Heart left ventricle (tissue), 13 donors: ENCODE results near the gene QRSL1.

ENCODE experiments used
- CTCF ChIP-seq, 12 donors: fragments of 200-600 bp; sonication (generic) in 4 of 12; IDR thresholded peaks; one replicate each; pipeline versions ENCODE4 v1.5.0 to v1.8.0; 2018 to 2022; ENCODE audit warnings: antibody characterized with exemption in 12 of 12, mild to moderate bottlenecking in 5 of 12
- POLR2A ChIP-seq, 2 donors: fragments of 450-650 bp; IDR thresholded peaks; one replicate each; pipeline ENCODE4 v1.6.1; 2017; ENCODE audit warnings: antibody characterized with exemption in 2 of 2, mild to moderate bottlenecking in 2 of 2, moderate library complexity in 2 of 2
- donor health status: ischemic (EF 13 %, LVEDD 7.1; RV severe dilation, severe dysfunction).
- donor health status: DM: no; HTN: yes; CAD: no.
- donor health status: DM: no; HTN: no; CAD: no.
- donor health status: ischemic (EF 25% LVEDD 6.9; RV normal size, moderate dysfunction).
- donor health status: ischemic (EF 25% LVEDD 5.7; RV mildly dilated, moderate dysfunction).
- donor health status: ischemic (EF 35%, LVEDD 5.7; RV mildly dilated, moderate dysfunction).
- donor health status: nonischemic (EF 11% LVEDD 7.7; RV severe dilation, severe dysfunction).
- donor health status: DM: yes; HTN: yes; CAD: no.
- donor health status: PGD.
- donor health status: ischemic (EF 29% LVEDD 5.4; RV normal size, mild dysfunction).
- donor health status: nonischemic (EF 23%, LVEDD 6.1; RV moderate dilation, normal function).

- no peak for TF ChIP-seq CTCF (IDR thresholded peaks at IDR 0.05)
- no peak for TF ChIP-seq POLR2A (IDR thresholded peaks at IDR 0.05)
Observed at GRCh38 chr6:106715922-106716321, 86.5 kb downstream of the QRSL1 start.
